GM10248 (cell line): ENCODE results near the gene ZNF593OS.

Source experiments
- CTCF ChIA-PET: fragments of 300-600 bp; sonication (Branson Sonifier 250); formaldehyde crosslinking; extraction: SDS; loops from one replicate; lab custom pipeline; 2021; ENCODE audit warnings: antibody characterized with exemption; lab: Yijun Ruan, JAX
- POLR2A ChIA-PET: fragments of 350-650 bp; sonication (Branson Sonifier 250); formaldehyde crosslinking; extraction: SDS; loops from one replicate; lab custom pipeline; 2020; ENCODE audit warnings: antibody characterized with exemption; lab: Yijun Ruan, JAX
- DNase-seq: peaks from one replicate; pipeline ENCODE4 v3.0.0; 2012; ENCODE audit errors: extremely low spot score
- TF ChIP-seq, protein P1 (sequence below): IDR thresholded peaks from 2 replicates; pipeline ENCODE4 v1.5.1; 2012; ENCODE audit warnings: mild to moderate bottlenecking, low read depth; ENCODE audit errors: extremely low read depth, missing control alignments, control extremely low read depth

The ZNF593OS gene

DNA sequence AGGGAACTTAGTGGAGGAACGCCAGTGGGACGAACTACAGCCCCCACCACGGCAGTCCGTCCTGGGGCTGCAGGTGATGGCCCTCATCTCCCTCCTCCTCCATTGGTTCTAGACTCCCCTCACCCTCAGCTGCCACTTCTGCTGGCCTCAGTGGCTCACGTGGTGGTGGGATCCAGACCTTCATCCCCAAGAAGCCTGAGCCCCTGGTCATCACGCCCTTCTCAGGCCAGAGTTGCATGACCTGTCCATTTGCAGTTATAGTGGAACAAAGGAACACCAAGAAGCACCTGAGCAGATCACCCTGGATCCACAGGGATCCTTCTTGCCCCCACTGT is 25.7 kb downstream of the ZNF593OS start:
- POLR2A ChIA-PET = no interaction called here

DNA sequence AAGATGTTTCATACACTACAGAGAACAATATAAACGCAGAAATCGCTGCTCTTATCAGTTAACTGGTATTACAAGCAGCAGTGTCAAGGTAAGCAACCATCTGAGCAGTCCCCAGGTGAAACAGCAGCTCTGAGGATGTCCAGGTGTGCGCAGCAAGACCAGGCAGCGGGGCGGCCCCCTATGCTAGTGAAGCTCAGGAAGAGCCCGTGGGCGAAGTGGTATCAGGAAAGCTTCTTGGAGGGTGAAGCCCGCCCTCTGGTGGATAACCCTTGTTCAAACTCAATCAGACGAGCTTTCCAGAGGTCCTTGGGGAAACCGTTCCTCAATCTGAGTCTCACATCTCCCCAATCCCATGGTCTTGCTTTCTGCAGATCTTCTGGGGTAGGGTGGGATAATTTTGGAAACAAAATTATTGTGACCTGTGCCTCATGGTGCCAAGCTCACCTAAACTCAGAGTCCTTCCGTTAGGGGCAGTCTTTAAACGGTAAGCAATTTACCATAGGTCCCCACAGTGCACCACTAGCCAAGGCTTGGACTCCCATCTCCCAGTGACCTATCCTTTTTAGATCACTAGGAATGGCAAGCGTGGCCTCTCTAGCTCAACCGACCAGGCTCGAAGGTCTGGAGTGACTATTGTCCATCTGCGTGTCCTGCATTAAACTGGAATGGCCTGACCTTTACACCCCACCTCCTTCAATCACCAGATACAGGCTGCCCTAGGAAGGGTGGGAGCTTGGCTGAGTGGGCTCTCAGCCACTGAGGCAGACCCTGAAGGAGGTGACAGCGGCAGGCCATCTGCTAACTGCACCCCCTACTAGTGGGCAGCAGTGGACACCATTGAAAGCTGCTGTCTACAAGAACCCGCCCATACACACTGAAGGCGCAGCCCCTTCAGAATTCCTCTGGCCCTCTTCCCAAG is 26.3 kb downstream of the ZNF593OS start:
- peak; percentile 81 for DNase-seq
- ChIA-PET CTCF (interaction anchor here (0.7 to 8.5 kb wide), 46 partner anchors 11 to 287 kb away, joined by 3 to 151 read pairs (median 4); partner anchors contain the start of genes C1orf232, CEP85, CNKSR1 and DHDDS), POLR2A (interaction anchor here (0.5 kb wide), 1 partner anchor 37 kb away, joined by 4 read pairs; no protein-coding TSS in a partner anchor)
- TF ChIP-seq, protein P1, sequence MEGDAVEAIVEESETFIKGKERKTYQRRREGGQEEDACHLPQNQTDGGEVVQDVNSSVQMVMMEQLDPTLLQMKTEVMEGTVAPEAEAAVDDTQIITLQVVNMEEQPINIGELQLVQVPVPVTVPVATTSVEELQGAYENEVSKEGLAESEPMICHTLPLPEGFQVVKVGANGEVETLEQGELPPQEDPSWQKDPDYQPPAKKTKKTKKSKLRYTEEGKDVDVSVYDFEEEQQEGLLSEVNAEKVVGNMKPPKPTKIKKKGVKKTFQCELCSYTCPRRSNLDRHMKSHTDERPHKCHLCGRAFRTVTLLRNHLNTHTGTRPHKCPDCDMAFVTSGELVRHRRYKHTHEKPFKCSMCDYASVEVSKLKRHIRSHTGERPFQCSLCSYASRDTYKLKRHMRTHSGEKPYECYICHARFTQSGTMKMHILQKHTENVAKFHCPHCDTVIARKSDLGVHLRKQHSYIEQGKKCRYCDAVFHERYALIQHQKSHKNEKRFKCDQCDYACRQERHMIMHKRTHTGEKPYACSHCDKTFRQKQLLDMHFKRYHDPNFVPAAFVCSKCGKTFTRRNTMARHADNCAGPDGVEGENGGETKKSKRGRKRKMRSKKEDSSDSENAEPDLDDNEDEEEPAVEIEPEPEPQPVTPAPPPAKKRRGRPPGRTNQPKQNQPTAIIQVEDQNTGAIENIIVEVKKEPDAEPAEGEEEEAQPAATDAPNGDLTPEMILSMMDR = peak; percentile 74

More for the DNA sequence above, 25.7 kb downstream of the ZNF593OS start:
- CTCF ChIA-PET = interaction anchor here (1.1 to 8.5 kb wide), 17 partner anchors 10 to 271 kb away, joined by 3 to 151 read pairs (median 8); partner anchors contain the start of genes C1orf232, PDIK1L and ZNF593
- TF ChIP-seq, protein P1 = no peak
- DNase-seq = no peak

DNA sequence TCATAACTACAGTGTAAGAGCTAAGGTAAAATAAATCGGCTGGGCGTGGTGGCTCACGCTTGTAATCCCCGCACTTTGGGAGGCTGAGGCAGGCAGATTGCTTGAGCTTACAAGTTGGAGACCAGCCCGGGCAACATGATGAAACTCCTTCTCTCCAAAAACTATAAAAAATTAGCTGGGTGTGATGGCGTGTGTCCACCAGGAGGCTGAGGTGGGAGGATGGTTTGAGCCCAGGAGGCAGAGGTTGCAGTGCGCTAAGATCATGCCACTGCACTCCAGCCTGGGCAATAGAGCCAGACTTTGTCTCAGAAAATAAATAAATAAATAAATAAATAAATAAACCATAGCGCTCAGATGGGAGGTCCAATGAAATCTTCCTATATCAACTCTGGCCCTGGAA is 29.5 kb downstream of the ZNF593OS start:
- TF ChIP-seq, protein P1 = no peak
- no peak for DNase-seq
- CTCF ChIA-PET = interaction anchor here (0.7 to 8.5 kb wide), 6 partner anchors 13 to 107 kb away, joined by 3 to 151 read pairs (median 49); partner anchors contain the start of genes PDIK1L and ZNF593
- POLR2A ChIA-PET = no interaction called here

DNA sequence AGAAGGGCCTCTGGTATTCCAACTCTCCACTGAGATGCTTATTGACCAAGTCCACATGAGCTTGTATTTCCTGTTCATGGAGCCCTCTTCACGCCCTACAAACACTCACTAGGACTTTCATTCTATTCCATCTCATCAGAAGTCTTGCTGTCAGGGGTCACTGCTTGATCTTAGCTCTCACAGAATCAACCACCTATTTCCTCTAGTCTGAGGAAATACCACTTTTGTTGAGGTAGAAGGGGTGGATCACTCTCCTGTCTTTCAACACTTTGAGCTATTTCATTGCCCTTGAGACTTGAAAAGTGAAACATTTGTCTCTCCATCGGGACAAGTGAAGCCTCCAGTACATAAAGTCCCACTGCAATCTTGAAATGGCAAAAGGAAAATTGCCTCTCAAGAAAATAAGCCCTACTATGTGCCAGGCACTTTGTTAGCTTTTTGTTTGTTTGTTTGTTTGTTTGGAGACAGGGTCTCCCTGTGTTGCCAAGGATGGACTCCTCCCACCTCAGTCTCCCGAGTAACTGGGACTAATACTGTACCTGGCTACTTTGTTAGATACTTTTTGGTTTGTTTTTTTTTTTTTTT is 32.6 kb downstream of the ZNF593OS start:
- POLR2A ChIA-PET = no interaction called here
- TF ChIP-seq, protein P1 = no peak
- CTCF ChIA-PET = interaction anchor here (1.0 to 1.5 kb wide), 6 partner anchors 18 to 103 kb away, joined by 3 to 5 read pairs (median 4); partner anchors contain the start of gene ZNF593
- no peak for DNase-seq

DNA sequence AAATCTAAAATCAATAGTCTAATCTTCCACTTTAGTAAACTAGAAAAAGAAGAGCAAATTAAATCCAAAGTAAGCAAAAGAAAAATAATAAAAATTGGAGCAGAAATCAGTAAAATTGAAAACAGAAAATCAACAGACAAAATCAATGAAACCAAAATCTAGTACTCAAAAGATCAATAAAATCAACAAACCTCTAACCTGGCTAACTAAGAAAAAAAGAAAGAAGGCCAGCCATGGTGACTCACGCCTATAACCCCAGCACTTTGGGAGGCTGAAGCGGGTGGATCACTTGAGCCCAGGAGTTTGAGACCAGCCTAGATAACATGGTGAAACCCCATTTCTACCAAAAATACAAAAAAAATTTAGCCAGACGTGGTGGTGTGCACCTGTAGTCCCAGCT is 37.2 kb downstream of the ZNF593OS start:
- DNase-seq = no peak
- CTCF ChIA-PET = interaction anchor here (1.0 kb wide), 1 partner anchor 30 kb away, joined by 3 read pairs; no protein-coding TSS in a partner anchor
- POLR2A ChIA-PET = no interaction called here
- TF ChIP-seq, protein P1 = no peak

DNA sequence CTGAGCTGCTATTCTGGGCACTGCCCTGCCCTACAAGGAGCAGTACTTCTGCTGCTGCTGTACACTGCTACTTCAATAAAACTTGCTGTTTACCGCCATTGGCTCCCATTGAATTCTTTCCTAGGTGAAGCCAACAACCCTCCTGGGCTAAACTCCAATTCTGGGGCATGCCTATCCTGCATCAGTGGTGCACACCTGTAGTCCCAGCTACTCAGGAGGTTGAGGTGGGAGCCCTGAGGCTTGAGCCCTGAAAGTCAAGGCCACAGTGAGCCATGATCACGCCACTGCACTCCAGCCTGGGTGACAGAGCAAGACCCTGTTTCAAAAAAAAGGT is 38.8 kb downstream of the ZNF593OS start:
- TF ChIP-seq, protein P1 = no peak
- DNase-seq = no peak
- POLR2A ChIA-PET = no interaction called here
- CTCF ChIA-PET = interaction anchor here (1.0 to 7.9 kb wide), 3 partner anchors 12 to 284 kb away, joined by 3 to 93 read pairs (median 4); no protein-coding TSS in a partner anchor
